HepG2 (cell line): ENCODE results near the gene GPR137. TPM values are rescaled to one million over a fixed set of nuclear protein-coding genes. Genes with fewer than 3 reads are reported as not detected.
A peak's percentile ranks its signal among the peaks of the same experiment; 100 is the strongest.

ENCODE experiments used
- BHLHE40 ChIP-seq: IDR thresholded peaks from 2 replicates; pipeline ENCODE4 v1.6.1; 2011; ENCODE audit warnings: low read length, improper control_type of control experiment
- CREM ChIP-seq, 2 experiments: sonication (generic) in 1 of 2; formaldehyde crosslinking in 1 of 2; IDR thresholded peaks; 2 replicates each; pipeline versions ENCODE4 v1.4.0 to v1.6.1; 2016 to 2020; ENCODE audit warnings: antibody characterized with exemption in 1 of 2, mild to moderate bottlenecking in 1 of 2, missing genetic modification reagents in 1 of 2
- EP300 ChIP-seq, 3 experiments: sonication (generic) in 1 of 3; formaldehyde crosslinking in 1 of 3; IDR thresholded peaks; 2 replicates each; pipeline versions ENCODE4 v1.5.1 to v1.6.1; 2011 to 2020; ENCODE audit warnings: low read depth in 2 of 3, low read length in 2 of 3, borderline replicate concordance in 1 of 3, improper control_type of control experiment in 1 of 3, mild to moderate bottlenecking in 1 of 3, missing genetic modification reagents in 1 of 3, moderate library complexity in 1 of 3
- EZH2 ChIP-seq: conservative IDR thresholded peaks from 2 replicates; pipeline ENCODE4 v1.6.1; 2012; ENCODE audit warnings: mild to moderate bottlenecking, low read depth, low read length, moderate library complexity
- HOXA9 ChIP-seq: sonication (generic); formaldehyde crosslinking; IDR thresholded peaks from 2 replicates; pipeline ENCODE4 v1.8.1; 2022; ENCODE audit warnings: missing genetic modification reagents, mild to moderate bottlenecking, moderate library complexity, borderline replicate concordance
- NONO ChIP-seq, 2 experiments: fragments of 450-650 bp in 1 of 2; sonication (generic) in 1 of 2; formaldehyde crosslinking in 1 of 2; IDR thresholded peaks in 1 of 2; conservative IDR thresholded peaks in 1 of 2; 2 replicates each; pipeline versions ENCODE4 v1.6.1 to v1.8.0; 2017 to 2022; ENCODE audit warnings: mild to moderate bottlenecking in 1 of 2, missing genetic modification reagents in 1 of 2, moderate library complexity in 1 of 2
- NRL ChIP-seq: sonication (generic); formaldehyde crosslinking; IDR thresholded peaks from 2 replicates; pipeline ENCODE4 v1.5.0; 2020; ENCODE audit warnings: missing genetic modification reagents, mild to moderate bottlenecking, moderate library complexity, borderline replicate concordance
- RELA ChIP-seq: sonication (generic); formaldehyde crosslinking; IDR thresholded peaks from 2 replicates; pipeline ENCODE4 v1.4.0; 2020; ENCODE audit warnings: missing genetic modification reagents
- TRIM24 ChIP-seq: sonication (generic); formaldehyde crosslinking; IDR thresholded peaks from 2 replicates; pipeline ENCODE4 v1.8.0; 2022; ENCODE audit warnings: mild to moderate bottlenecking, missing genetic modification reagents
- ZMYM2 ChIP-seq: sonication (generic); formaldehyde crosslinking; IDR thresholded peaks from 2 replicates; pipeline ENCODE4 v1.8.0; 2022; ENCODE audit warnings: mild to moderate bottlenecking, missing genetic modification reagents
- ZMYM3 ChIP-seq: sonication (generic); formaldehyde crosslinking; IDR thresholded peaks from 2 replicates; pipeline ENCODE4 v1.5.1; 2020; ENCODE audit warnings: mild to moderate bottlenecking, missing genetic modification reagents
- ZNF138 ChIP-seq: sonication (generic); formaldehyde crosslinking; IDR thresholded peaks from 2 replicates; pipeline ENCODE4 v1.5.0; 2020; ENCODE audit warnings: mild to moderate bottlenecking, low read depth, missing genetic modification reagents
- ZNF563 ChIP-seq: sonication (generic); formaldehyde crosslinking; IDR thresholded peaks from 2 replicates; pipeline ENCODE4 v1.8.0; 2022; ENCODE audit warnings: mild to moderate bottlenecking, moderate library complexity, missing genetic modification reagents
- ZNF564 ChIP-seq: sonication (generic); formaldehyde crosslinking; IDR thresholded peaks from 2 replicates; pipeline ENCODE4 v1.8.1; 2023; ENCODE audit warnings: mild to moderate bottlenecking, missing genetic modification reagents
- ZNF672 ChIP-seq: sonication (generic); formaldehyde crosslinking; IDR thresholded peaks from 2 replicates; pipeline ENCODE4 v1.8.1; 2022; ENCODE audit warnings: missing genetic modification reagents
- ZNF747 ChIP-seq: sonication (generic); formaldehyde crosslinking; IDR thresholded peaks from 2 replicates; pipeline ENCODE4 v1.8.1; 2023; ENCODE audit warnings: missing genetic modification reagents, mild to moderate bottlenecking, borderline replicate concordance
- ZSCAN29 ChIP-seq: sonication (generic); formaldehyde crosslinking; conservative IDR thresholded peaks from 2 replicates; pipeline ENCODE4 v1.4.0; 2020; ENCODE audit warnings: mild to moderate bottlenecking, missing genetic modification reagents
- polyA plus RNA-seq, 8 experiments: library from polyadenylated mRNA; depleted of rRNA in 3 of 8; stranded (reverse) in 7 of 8; unstranded in 1 of 8; fragments of >200 nt; fragmentation: Illumina TruSeq in 4 of 8; extraction: Trizol in 4 of 8; gene quantifications; 2 replicates each; pipeline versions ENCODE4 v1.2.1 to v1.2.3, GENCODE V29; 2011 to 2016; ENCODE audit warnings: low read depth in 4 of 8, missing spikeins in 1 of 8, mixed read lengths in 1 of 8; ENCODE audit not compliant: insufficient read depth in 1 of 8
- total RNA-seq, 5 experiments: library from RNA; depleted of rRNA; stranded (reverse); fragments of >200 nt; fragmentation: Illumina TruSeq; extraction: Trizol; gene quantifications; 2 replicates each; pipeline ENCODE4 v1.2.3, GENCODE V29; 2016; ENCODE audit warnings: low read depth in 1 of 5
- TF ChIP-seq, protein P1 (sequence below): sonication (generic); formaldehyde crosslinking; IDR thresholded peaks from 2 replicates; pipeline ENCODE4 v1.4.0; 2020; ENCODE audit warnings: missing genetic modification reagents
- TF ChIP-seq, protein P2 (sequence below): sonication (generic); formaldehyde crosslinking; IDR thresholded peaks from 2 replicates; pipeline ENCODE4 v1.5.1; 2020; ENCODE audit warnings: missing genetic modification reagents, mild to moderate bottlenecking, borderline replicate concordance
- TF ChIP-seq, protein P3 (sequence below): sonication (generic); formaldehyde crosslinking; IDR thresholded peaks from 2 replicates; pipeline ENCODE4 v1.5.1; 2020; ENCODE audit warnings: mild to moderate bottlenecking, moderate library complexity, missing genetic modification reagents
- TF ChIP-seq, protein P4 (sequence below): sonication (generic); formaldehyde crosslinking; IDR thresholded peaks from 2 replicates; pipeline ENCODE4 v1.5.1; 2020; ENCODE audit warnings: mild to moderate bottlenecking, missing genetic modification reagents

Gene GPR137
- total and polyA plus RNA-seq, 2 of the 13 experiments (the other 11 are each of a cell fraction or from before 2014, with no cell fraction given) = 8.5 to 13.2 TPM

DNA sequence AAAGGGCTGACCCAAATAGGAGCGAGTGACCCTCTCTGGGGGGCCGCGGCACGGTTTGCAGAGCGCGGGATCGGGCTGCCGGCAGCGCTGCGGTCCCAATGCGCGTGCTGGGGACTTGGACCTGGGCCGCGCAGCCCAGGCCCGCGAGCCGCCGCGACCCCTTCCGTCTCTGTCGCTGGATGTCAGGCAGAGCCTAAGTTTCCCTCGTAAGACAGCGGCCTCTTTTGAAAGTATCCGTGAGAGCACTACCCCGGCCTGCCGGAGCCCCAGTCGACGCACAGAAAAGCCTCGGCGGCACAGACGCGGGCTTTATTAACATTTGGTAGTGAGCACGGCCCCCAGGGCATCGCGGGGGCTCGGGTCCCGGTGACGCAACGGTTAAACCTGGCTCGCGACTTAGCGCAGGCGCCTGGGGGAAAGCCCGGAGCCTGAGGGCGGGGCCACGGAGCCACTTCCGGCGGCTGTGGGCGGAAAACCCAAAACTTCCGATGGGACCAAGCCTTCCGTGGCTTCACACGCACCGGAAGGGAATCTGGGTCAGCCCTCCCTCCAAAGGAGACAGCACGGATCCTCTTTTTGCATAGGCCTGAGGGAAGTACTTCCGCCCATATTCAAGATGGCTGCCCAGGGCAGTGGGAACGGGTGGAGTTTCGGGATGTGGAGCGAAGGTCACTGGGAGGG lies 16.0 kb upstream of the GPR137 start (continued):
- TF ChIP-seq, protein P1, sequence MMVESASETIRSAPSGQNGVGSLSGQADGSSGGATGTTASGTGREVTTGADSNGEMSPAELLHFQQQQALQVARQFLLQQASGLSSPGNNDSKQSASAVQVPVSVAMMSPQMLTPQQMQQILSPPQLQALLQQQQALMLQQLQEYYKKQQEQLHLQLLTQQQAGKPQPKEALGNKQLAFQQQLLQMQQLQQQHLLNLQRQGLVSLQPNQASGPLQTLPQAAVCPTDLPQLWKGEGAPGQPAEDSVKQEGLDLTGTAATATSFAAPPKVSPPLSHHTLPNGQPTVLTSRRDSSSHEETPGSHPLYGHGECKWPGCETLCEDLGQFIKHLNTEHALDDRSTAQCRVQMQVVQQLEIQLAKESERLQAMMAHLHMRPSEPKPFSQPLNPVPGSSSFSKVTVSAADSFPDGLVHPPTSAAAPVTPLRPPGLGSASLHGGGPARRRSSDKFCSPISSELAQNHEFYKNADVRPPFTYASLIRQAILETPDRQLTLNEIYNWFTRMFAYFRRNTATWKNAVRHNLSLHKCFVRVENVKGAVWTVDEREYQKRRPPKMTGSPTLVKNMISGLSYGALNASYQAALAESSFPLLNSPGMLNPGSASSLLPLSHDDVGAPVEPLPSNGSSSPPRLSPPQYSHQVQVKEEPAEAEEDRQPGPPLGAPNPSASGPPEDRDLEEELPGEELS (CRISPR knock-in tag) = peak; percentile 43; the same call in 1 of the 2 replicates
- TF ChIP-seq TRIM24 (CRISPR knock-in tag) (no peak), EP300 (IDR thresholded peaks at IDR 0.05; ENCODE audit: low read depth in 2 of 2, low read length in 2 of 2) (no peak; a peak in 2 of 4 replicates), EP300 (CRISPR knock-in tag; IDR thresholded peaks at IDR 0.05; ENCODE audit: borderline replicate concordance) (peak; percentile 37; the same call in 1 of the 2 replicates), BHLHE40 (no peak), NONO (IDR thresholded peaks at IDR 0.05) (no peak), NONO (CRISPR knock-in tag; conservative IDR thresholded peaks at IDR 0.05) (peak; percentile 63), CREM (IDR thresholded peaks at IDR 0.05) (peak; percentile 98), CREM (CRISPR knock-in tag; IDR thresholded peaks at IDR 0.05) (no peak), ZMYM2 (CRISPR knock-in tag) (no peak), NRL (CRISPR knock-in tag) (no peak), EZH2 (no peak), ZNF747 (CRISPR knock-in tag) (peak; percentile 54; the same call in 1 of the 2 replicates), ZNF563 (no peak; the same call in 1 of the 2 replicates), ZSCAN29 (CRISPR knock-in tag) (no peak), HOXA9 (CRISPR knock-in tag) (0 out of 2 replicates have a peak, but pooled peaks have one; percentile 22), ZNF672 (CRISPR knock-in tag) (no peak), RELA (CRISPR knock-in tag) (peak; percentile 55; the same call in 1 of the 2 replicates), ZNF138 (CRISPR knock-in tag) (no peak), ZMYM3 (CRISPR knock-in tag) (no peak), ZNF564 (CRISPR knock-in tag) (no peak; the same call in 1 of the 2 replicates)
- TF ChIP-seq, protein P2, sequence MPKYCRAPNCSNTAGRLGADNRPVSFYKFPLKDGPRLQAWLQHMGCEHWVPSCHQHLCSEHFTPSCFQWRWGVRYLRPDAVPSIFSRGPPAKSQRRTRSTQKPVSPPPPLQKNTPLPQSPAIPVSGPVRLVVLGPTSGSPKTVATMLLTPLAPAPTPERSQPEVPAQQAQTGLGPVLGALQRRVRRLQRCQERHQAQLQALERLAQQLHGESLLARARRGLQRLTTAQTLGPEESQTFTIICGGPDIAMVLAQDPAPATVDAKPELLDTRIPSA (CRISPR knock-in tag) = no peak; the same call in 1 of the 2 replicates
- TF ChIP-seq, protein P3, sequence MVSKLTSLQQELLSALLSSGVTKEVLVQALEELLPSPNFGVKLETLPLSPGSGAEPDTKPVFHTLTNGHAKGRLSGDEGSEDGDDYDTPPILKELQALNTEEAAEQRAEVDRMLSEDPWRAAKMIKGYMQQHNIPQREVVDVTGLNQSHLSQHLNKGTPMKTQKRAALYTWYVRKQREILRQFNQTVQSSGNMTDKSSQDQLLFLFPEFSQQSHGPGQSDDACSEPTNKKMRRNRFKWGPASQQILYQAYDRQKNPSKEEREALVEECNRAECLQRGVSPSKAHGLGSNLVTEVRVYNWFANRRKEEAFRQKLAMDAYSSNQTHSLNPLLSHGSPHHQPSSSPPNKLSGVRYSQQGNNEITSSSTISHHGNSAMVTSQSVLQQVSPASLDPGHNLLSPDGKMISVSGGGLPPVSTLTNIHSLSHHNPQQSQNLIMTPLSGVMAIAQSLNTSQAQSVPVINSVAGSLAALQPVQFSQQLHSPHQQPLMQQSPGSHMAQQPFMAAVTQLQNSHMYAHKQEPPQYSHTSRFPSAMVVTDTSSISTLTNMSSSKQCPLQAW (CRISPR knock-in tag) = peak; percentile 94
- TF ChIP-seq, protein P4, sequence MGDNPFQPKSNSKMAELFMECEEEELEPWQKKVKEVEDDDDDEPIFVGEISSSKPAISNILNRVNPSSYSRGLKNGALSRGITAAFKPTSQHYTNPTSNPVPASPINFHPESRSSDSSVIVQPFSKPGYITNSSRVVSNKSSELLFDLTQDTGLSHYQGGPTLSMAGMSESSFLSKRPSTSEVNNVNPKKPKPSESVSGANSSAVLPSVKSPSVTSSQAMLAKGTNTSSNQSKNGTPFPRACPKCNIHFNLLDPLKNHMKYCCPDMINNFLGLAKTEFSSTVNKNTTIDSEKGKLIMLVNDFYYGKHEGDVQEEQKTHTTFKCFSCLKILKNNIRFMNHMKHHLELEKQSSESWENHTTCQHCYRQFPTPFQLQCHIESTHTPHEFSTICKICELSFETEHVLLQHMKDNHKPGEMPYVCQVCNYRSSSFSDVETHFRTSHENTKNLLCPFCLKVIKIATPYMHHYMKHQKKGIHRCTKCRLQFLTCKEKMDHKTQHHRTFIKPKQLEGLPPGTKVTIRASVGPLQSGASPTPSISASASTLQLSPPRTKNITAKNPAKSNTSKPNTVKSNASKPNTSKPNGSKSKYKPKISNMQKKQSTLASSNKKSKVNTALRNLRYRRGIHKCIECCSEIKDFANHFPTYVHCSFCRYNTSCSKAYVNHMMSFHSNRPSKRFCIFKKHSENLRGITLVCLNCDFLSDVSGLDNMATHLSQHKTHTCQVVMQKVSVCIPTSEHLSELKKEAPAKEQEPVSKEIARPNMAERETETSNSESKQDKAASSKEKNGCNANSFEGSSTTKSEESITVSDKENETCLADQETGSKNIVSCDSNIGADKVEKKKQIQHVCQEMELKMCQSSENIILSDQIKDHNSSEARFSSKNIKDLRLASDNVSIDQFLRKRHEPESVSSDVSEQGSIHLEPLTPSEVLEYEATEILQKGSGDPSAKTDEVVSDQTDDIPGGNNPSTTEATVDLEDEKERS = no peak; the same call in none of the 2 replicates
